Peyer's patch (tissue), 4 donors: Measurements from ENCODE around the gene BSG. TPM values are rescaled to one million over a fixed set of nuclear protein-coding genes. Genes with fewer than 3 reads are reported as not detected.

Source experiments
- DNase-seq, 3 donors: peaks; one replicate each; pipeline ENCODE4 v3.0.0-alpha.2; 2017 to 2019
- H3K27ac ChIP-seq, 4 donors: fragments of 200-600 bp; sonication (generic); one replicate each; pipeline ENCODE4 v1.5.1; 2016 to 2019
- H3K27me3 ChIP-seq, 2 donors: fragments of 200-600 bp; sonication (generic); one replicate each; pipeline ENCODE4 v1.5.1; 2019
- H3K36me3 ChIP-seq, 3 donors: fragments of 200-600 bp; sonication (generic); one replicate each; pipeline ENCODE4 v1.5.1; 2016 to 2019
- H3K4me1 ChIP-seq, 4 donors: fragments of 200-600 bp; sonication (generic); one replicate each; pipeline ENCODE4 v1.5.1; 2016 to 2019
- H3K4me3 ChIP-seq, 4 donors: fragments of 200-600 bp; sonication (generic); 1 replicate in 3 of 4; 2 replicates in 1 of 4; pipeline ENCODE4 v1.5.1; 2016 to 2019; ENCODE audit warnings: mild to moderate bottlenecking in 1 of 4
- H3K9me3 ChIP-seq, 4 donors: fragments of 200-600 bp; sonication (generic); one replicate each; pipeline ENCODE4 v1.5.1; 2016 to 2019; ENCODE audit warnings: mild to moderate bottlenecking in 1 of 4
- POLR2A ChIP-seq, 2 donors: fragments of 450-650 bp; IDR thresholded peaks; one replicate each; pipeline ENCODE4 v1.5.1; 2017; ENCODE audit warnings: antibody characterized with exemption in 2 of 2, mild to moderate bottlenecking in 2 of 2, moderate library complexity in 2 of 2
- total RNA-seq, 4 donors: library from RNA; depleted of rRNA; stranded (reverse); fragments of >200 nt; gene quantifications; one replicate each; pipeline ENCODE4 v1.1.0, GENCODE V29; 2016
- TF ChIP-seq, protein P1 (sequence below), 6 experiments: fragments of 450-650 bp in 4 of 6; fragments of 200-600 bp in 2 of 6; sonication (generic) in 1 of 6; IDR thresholded peaks; one replicate each; pipeline ENCODE4 v1.5.1; 2017 to 2019; ENCODE audit warnings: antibody characterized with exemption in 6 of 6, mild to moderate bottlenecking in 3 of 6, moderate library complexity in 1 of 6

Gene BSG
- total RNA-seq = 100 to 1,000 TPM; 149 to 501 (median 469) TPM

DNA sequence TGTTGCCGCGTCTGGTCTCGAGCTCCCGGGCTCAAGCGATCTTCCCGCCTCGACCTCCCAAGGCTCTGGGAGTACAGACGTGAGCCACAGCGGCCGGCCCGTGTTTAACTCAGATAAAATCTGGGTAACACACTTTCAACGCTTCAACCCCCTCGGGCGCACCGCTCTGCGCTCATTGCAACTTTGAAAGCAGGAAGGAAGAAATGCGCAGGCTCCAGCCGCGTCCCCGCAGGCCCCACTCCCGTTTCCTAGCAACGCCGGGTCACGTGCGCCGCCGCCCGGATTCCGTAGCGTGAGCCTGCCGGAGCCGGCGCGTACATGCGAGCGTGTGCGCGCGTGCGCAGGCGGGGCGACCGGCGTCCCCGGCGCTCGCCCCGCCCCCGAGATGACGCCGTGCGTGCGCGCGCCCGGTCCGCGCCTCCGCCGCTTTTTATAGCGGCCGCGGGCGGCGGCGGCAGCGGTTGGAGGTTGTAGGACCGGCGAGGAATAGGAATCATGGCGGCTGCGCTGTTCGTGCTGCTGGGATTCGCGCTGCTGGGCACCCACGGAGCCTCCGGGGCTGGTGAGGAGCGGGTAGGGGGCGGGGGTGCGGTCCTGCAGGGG, at the start of gene BSG:
BSG (plus strand) TSS at position 457 of the 603 bp plus-strand sequence; CDS start at position 496, 39 bp downstream.
- no peaks in the 10 kb centered on the region for H3K9me3 ChIP-seq
- peaks cover 3 to 42% (median 19%) of the 10 kb centered on the region in 4 donors for H3K4me1 ChIP-seq
- no peaks in the 10 kb centered on the region for H3K27me3 ChIP-seq
- peak within 1 kb of the TSS; percentile 82 to 92 (median 88) for H3K27ac ChIP-seq
- peak; percentile 93 to 96 for TF ChIP-seq POLR2A (IDR thresholded peaks at IDR 0.05)
- TF ChIP-seq, protein P1, sequence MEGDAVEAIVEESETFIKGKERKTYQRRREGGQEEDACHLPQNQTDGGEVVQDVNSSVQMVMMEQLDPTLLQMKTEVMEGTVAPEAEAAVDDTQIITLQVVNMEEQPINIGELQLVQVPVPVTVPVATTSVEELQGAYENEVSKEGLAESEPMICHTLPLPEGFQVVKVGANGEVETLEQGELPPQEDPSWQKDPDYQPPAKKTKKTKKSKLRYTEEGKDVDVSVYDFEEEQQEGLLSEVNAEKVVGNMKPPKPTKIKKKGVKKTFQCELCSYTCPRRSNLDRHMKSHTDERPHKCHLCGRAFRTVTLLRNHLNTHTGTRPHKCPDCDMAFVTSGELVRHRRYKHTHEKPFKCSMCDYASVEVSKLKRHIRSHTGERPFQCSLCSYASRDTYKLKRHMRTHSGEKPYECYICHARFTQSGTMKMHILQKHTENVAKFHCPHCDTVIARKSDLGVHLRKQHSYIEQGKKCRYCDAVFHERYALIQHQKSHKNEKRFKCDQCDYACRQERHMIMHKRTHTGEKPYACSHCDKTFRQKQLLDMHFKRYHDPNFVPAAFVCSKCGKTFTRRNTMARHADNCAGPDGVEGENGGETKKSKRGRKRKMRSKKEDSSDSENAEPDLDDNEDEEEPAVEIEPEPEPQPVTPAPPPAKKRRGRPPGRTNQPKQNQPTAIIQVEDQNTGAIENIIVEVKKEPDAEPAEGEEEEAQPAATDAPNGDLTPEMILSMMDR (IDR thresholded peaks at IDR 0.05) = no peak
- H3K36me3 ChIP-seq = no peaks in the 10 kb centered on the region
- peak within 1 kb of the TSS; percentile 90 to 98 (median 92) for H3K4me3 ChIP-seq
- peak; percentile 97 to 99 (median 99) for DNase-seq

DNA sequence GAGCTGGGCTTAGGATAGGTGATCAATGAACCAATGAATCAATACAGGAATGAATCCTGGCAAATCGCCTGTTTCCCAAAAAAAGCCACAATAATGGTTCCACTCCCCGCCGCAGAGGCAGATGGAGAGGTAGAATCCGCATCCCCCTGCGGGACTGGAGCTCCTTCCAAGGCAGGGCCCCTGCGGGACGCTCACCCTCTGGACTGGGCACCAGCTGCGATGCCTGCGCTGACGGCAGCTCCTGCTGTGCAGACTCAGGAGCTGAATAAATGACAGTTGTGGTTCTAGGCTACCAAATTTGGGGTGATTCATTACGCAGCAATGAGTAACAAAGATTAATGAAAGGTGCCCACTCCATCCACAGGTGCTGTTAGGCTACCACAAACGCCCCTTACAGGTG, 49.7 kb upstream of the BSG start:
- Histone ChIP-seq H3K4me3 (no peak overlapping the region), H3K27me3 (no peaks in the 10 kb centered on the region), H3K9me3 (no peaks in the 10 kb centered on the region), H3K27ac (no peak overlapping the region), H3K36me3 (no peaks in the 10 kb centered on the region), H3K4me1 (no peaks in the 10 kb centered on the region)
- no peak for DNase-seq
- no peak for TF ChIP-seq POLR2A (IDR thresholded peaks at IDR 0.05)
- TF ChIP-seq, protein P1 (IDR thresholded peaks at IDR 0.05) = no peak

DNA sequence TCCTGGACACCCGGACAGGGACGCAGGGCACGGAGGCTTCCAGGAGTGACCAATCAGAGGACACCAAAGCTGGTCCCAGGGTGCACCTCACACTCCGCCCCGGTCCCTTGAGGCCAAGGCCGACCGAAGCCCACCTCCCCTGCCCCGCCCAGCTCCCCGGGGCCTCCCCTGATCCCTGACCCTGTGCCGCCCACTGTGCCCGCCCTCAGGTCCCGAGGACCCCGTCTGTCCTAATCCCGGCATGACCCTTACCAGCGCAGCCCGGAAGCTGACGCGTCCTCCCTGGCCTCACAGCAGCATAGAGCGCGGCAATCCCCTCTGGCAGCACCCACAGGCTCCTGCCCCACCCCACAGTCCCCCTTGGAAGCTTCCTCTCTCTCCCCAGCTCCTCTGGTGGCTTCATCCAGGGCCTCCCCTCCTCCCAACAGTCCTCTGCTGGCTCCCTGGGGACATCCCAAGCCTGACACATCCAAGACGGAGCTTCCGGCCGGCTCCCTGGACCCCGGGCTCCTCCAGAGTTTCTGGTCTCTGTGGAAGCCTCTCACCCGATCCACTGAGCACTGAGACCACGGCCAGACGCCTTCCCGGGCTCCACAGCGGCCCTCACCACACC, 48.2 kb upstream of the BSG start:
- Histone ChIP-seq H3K27me3 (no peaks in the 10 kb centered on the region), H3K27ac (no peak overlapping the region), H3K9me3 (no peaks in the 10 kb centered on the region), H3K4me3 (no peak overlapping the region), H3K4me1 (no peaks in the 10 kb centered on the region), H3K36me3 (no peaks in the 10 kb centered on the region)
- DNase-seq = no peak
- no peak for TF ChIP-seq POLR2A (IDR thresholded peaks at IDR 0.05)
- TF ChIP-seq, protein P1 (IDR thresholded peaks at IDR 0.05) = no peak

DNA sequence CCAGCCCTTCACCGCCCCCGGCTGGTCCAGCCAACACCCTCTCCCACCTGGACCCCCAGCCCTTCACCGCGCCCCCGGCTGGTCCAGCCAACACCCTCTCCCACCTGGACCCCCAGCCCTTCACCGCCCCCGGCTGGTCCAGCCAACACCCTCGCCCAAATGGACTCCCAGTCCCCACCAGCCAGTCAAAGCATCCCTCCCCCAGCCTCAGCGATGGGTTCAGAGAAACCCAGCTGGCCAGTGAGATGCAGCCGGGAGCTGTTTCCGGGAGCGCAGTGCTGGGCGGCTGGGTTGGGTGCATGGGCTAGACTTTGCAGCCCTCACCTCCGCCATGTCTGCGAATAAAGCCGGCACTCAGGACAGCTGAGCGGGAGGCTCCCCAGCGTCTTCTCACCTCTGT, 47.4 kb upstream of the BSG start:
- no peak for DNase-seq
- H3K36me3 ChIP-seq = no peaks in the 10 kb centered on the region
- no peaks in the 10 kb centered on the region for H3K27me3 ChIP-seq
- H3K9me3 ChIP-seq = no peaks in the 10 kb centered on the region
- no peaks in the 10 kb centered on the region for H3K4me1 ChIP-seq
- H3K27ac ChIP-seq = no peak overlapping the region
- TF ChIP-seq POLR2A (IDR thresholded peaks at IDR 0.05) = no peak
- TF ChIP-seq, protein P1 (IDR thresholded peaks at IDR 0.05) = no peak
- no peak overlapping the region for H3K4me3 ChIP-seq

DNA sequence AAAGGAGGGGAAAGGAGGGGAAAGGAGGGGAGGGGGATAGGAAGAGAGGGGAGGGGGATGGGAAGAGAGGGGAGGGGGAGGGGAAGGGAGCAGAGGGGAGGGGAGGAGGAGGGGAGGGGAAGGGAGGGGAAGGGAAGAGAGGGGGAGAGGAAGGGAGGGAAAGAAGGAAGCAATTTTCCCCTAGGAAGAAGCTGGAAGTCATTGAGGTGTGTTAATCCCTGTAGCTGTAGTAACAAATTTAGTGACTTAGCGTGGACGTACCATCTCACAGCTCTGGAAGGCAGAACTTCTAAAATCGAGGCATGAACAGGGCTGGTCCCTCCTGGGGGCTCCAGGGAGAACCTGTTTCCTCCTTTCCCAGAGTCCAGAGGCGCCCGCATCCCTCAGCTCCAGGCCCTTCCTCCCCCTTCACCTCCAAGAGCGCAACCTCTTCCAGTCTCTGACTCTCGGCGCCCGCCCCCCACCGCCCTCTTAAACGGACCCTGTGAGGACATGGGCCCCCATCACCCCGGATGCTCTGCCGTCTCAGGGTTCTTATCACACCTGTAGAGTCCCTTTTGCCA, 46.5 kb upstream of the BSG start:
- DNase-seq = no peak
- Histone ChIP-seq H3K9me3 (no peaks in the 10 kb centered on the region), H3K27me3 (no peaks in the 10 kb centered on the region), H3K4me1 (peaks cover 0 to 6% (median 2%) of the 10 kb centered on the region in 4 donors), H3K36me3 (no peaks in the 10 kb centered on the region), H3K27ac (no peak overlapping the region), H3K4me3 (no peak overlapping the region)
- TF ChIP-seq POLR2A (IDR thresholded peaks at IDR 0.05) = no peak
- TF ChIP-seq, protein P1 (IDR thresholded peaks at IDR 0.05) = no peak
